Right lung (tissue), 5 donors: ENCODE measurements around the gene PPP2R5D. TPM values are rescaled to one million over a fixed set of nuclear protein-coding genes. Genes with fewer than 3 reads are reported as not detected.
A peak's percentile ranks its signal among the peaks of the same experiment; 100 is the strongest.
"Not testable (repeated sequence)": the region's sequence is repeated elsewhere in the genome, so short reads cannot be mapped to it uniquely, and the experiment has no call there.

Experiments used
- DNase-seq, 2 donors: peaks; one replicate each; pipeline ENCODE4 v3.0.0-alpha.2; 2013
- polyA plus RNA-seq, 5 donors: library from polyadenylated mRNA; unstranded; fragments of 120-200 nt; gene quantifications; one replicate each; pipeline versions ENCODE4 v1.2.1 to v1.2.3, GENCODE V29; 2013; ENCODE audit warnings: inconsistent platforms in 1 of 5, low replicate concordance in 1 of 5; ENCODE audit not compliant: insufficient read length in 5 of 5, insufficient read depth in 1 of 5

The PPP2R5D gene
- polyA plus RNA-seq, 5 donors: 60.3 to 71.3 (median 64.4) TPM

DNA sequence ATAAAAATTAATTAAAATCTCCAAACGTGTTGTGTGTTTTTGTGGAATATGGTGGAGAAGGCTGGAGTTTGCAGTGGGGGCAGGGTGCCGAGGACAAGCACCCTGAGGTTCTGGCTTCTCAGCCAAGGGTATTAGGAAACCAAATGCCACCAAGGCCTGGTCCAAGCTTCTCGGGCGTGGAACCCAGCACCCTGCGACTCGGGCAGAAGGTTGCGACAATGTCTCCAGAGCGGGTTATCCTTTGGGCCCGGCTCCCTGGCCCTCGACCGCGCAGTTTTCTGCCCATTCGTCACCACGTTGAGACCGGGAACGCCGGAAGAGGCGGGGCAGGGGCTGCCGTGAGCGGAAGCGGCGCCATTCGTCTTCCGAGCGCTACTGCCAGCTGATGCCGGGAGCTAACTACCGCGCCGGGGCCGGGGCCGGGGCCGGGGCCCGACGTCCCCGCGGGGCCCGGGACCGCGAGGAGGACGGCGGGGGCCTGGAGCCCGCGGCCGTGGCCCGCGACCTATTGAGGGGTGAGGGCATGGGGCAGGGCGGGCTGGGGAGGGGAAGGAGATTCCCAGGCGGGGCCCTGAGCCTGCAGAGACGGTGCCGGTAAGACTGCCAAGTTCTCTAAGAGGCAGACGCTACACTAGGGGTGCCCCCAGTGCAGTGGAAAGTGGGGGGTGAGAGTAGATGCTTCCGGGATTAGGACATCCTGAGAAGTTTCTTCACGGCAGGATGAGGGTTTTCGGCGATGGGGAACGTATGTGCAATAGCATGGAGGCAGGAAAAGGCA is 37.1 kb downstream of the PPP2R5D start, which contains the start of gene RRP36:
Gene RRP36, plus strand, starts transcription at position 354 of the 778 bp plus-strand sequence. Its CDS starts 32 bp downstream, at position 386.
- peak; percentile 61 to 70 for DNase-seq

DNA sequence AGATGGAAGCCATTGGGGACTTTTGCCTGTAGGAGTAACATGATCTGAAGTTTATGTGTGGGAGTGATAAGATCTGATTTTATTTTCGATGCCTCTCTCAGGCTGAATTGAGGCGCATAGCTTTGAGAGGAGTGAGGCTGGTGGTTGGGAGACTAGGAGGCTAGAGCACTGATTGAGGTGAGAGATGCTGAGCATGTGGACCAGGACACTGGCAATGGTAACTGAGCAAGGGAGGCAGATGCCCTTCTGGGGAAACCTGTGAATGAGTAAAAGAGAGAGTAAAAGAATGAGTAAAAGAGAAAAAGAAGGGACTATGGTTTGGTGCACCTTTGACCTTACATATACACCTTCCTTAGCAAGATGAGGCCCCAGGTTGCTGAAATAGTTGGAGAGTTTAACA is 40.1 kb downstream of the PPP2R5D start:
- DNase-seq: no peak

DNA sequence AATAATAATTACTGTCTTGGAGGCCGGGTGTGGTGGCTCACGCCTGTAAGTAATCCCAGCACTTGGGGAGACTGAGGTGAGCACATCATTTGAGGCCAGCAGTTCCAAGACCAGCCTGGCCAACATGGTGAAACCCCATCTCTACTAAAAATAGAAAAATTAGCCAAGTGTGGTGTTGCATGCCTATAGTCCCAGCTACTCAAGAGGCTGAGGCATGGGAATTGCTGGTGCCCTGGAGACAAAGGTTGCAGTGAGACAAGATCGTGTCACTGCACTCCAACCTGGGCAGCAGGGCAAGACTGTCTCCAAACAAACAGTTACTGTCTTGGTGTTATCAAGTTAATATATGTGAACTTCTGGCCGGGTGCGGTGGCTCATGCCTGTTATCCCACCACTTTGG is 42.0 kb downstream of the PPP2R5D start:
- DNase-seq: no peak

DNA sequence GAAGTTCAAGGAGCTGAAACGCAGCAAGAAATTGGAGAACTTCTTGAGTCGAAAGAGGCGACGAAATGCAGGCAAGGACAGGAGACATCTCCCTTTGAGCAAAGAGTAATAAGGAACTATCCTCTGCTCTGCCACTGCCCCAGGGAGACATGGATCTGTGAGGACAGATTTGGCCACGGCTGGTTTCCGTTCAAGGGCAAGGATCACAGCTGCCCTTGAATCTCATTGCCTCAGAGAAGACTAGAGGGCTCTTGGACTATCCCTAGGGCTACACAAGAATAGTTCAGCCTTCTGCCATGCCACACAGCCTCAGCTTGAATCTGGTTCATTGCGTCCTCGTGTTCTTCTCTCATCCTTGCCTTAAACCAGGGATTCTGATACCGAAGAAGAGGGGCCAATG is 44.8 kb downstream of the PPP2R5D start:
- DNase-seq: no peak

DNA sequence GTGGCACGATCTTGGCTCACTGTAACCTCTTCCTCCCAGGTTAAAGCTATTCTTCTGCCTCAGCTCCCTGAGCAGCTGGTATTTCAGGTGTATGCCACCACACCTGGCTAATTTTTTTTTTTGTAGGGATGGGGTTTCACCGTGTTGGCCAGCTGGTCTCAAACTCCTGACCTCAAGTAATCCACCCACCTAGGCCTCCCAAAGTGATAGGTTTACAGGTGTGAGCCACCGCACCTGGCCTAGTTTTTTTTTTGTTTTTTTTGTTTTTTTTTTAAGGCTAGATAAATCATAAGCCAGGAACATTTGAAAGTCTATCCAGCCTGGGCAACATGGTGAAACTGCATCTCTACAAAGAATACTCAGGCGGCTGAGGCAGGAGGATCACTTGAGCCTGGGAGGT is 48.0 kb downstream of the PPP2R5D start:
- no peak for DNase-seq

DNA sequence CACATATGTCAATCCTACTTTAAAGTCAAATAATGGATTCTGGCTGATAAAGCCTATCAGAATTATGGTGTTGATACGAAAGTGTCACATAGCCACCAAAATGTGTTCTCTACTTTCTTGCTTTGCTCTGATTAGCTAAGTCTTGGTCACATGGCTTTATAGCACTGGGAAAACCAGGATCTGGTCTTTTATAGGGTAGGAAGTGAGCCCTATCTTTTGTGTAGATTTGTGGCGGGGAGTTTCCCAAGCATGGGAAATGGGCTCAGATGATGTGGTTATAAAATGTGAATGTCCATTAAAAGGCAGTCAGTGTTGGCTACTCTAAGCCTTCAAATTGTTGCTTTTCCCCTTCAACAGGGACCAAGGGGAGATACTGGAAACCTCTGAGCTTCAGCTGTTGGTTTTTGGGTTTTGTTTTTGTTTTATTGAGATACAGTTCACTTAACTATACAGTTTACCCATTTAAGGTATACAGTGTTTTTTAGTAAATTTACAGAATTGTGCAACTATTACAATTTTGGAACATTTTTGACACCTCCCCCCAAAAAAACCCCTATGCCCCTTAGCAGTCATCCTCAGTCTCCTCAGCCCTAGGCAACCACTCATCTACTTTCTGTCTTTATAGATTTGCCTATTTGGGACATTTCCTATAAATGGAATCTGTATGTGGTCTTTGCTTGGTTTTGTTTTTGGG is 49.3 kb downstream of the PPP2R5D start:
- DNase-seq: no peak

DNA sequence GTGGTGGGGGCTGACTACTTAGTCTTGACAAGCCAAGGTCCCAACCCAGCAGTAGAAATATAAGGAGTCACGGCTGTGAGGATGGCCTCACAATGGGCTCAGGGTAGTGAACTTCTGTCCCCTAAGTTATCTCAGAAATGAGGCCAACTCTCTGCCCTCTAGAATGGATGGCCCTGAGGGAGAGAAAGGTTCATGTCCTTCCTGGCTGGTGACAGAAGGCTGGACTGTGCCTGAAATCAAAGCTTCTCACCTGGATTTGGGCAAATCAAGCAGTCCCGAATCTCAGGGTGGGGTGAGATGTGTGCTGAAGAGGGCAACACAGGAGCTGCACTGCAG is 49.8 kb downstream of the PPP2R5D start:
- DNase-seq: no peak

DNA sequence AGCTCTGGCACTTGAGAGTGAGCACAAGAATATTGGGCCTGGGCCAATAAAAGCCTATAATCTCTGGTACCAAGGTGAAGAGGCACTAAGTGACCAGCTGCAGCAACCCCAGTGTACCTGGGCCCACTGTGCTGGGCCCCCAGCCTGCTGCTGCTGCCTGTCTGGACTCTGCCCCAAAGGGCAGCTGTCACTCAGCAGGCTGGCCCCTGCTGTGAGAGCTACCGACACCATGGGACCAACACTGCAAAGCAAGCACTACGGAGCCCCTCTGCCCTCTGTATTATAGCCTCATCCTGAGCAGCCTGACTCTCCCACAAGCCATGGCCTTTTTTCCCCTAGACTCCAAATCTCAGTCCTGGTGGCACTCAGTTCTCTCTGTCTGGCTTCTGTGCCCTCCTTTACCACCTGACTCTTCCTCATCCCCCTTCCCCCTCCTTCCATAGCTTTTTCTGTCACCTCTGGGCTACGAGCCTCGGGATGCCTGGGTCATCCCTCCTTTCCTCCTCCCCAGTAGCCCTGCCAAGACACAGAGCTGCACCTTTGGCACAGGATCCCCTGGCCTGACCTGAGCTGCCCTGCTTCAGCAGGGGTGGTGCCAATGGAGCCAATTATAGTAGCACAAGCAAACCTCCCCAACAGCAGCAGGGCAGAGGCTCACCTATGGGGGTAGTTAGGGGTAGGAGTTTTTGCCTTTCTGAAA is 51.3 kb downstream of the PPP2R5D start:
- no peak for DNase-seq

DNA sequence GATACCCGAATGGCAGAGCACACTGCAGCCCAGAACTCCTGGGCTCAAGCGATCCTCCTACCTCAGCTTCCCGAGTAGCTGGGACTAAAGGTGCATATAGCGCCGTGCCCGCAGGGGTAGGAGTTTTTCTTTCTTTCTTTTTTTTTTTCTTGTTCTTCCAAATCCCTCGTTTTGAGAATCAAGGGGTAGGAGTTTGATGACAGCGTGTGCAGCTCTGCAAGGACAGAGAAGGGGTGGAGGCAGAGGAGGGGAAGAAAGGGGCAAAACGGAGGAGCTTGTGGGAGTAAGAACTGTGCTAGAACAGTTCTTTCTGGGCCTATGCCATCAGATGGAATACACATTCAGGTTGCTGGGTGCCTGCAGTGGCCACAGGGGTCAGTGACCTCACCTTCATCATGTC is 52.3 kb downstream of the PPP2R5D start:
- no peak for DNase-seq

DNA sequence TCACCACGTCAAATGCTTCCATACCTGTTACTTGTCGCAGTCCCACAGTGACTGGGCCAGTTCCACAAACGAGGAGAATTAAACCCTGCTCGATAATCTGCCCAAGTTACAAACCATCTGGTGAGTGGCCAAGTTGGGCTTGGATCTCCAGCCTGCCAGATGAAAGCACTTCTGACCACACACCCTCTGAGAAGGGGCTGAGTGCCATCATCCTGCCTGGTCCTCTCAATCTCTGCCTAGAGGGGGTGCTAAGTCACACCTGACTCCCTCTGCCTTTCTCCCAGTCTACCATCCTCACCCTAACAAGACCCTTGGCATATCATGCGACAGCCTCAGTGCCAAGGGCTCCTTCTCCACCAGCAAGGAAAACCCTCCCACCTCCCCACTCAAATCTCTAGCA is 52.8 kb downstream of the PPP2R5D start:
- no peak for DNase-seq

DNA sequence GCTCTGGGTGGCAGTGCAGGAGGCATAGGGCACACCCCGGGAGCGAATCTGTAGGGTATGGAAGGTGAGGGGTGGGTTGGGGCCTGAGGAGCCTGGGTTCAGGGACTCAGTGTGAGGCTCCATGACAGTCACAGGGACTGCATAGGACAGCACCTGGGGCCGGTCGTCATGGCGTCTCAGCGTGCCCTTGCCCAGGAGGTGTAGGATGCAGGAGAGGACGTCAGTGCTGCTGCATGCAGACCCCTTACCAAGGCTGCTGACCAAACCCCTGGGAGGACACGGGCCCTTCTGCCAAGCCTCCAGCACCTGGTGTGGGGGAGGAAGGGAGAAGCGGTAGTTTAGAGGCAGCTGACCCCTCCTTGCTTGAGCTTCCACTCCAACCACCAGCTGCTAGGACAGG is 53.3 kb downstream of the PPP2R5D start:
- DNase-seq: no peak

DNA sequence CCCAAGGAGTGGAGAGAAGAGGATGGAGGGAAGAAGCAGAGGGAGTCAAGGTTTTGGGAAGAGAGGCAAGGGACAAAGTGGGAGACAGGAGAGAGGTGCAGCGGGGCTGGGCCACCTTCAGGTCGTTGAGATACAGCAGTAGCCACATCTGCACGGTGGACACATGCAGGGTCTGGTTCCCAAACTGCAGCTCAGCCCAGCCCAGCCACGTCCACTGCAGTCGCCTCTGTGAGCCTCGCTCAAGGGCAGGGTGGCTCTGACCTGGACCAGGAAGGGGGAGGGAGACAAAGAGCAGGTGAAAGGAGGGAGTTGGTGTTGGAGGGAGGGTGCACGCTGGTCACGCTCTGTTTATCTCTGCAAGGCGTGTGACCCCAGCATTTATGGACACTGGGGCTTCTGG is 54.4 kb downstream of the PPP2R5D start:
- no peak for DNase-seq

DNA sequence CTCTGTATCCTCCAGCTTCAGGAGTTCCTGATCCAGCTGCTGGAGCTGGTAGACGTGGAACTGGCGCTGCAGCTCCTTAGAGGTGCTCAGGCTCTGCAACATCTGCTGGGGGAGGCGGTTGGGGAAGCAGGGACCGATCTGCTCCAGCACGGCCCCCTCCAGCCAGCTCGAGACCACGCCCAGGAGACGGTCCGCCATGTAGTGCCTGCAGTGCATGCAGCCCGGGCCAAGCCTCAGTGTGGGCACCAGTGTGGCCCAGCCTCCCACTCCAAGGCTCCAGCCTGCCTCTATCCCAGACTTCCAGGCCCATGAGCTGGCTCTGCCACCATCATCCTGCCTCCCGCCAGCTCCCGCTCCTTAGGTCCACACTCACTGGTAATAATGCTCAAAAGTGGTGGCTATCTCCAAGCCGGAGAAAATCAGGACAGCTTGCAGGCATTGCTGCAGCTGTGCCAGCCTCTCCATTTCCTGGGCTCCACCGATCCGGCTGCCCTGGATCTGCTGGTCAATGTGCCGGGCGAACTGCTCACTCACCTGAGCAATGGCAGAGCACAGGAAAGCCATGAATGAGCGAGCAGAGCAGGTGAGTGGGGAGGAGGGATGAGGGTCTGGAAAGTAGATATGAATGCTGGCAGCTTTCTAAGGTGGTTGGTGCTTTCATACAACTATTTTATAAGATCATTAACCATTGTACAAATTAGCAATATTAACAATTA is 56.3 kb downstream of the PPP2R5D start:
- DNase-seq: no peak

DNA sequence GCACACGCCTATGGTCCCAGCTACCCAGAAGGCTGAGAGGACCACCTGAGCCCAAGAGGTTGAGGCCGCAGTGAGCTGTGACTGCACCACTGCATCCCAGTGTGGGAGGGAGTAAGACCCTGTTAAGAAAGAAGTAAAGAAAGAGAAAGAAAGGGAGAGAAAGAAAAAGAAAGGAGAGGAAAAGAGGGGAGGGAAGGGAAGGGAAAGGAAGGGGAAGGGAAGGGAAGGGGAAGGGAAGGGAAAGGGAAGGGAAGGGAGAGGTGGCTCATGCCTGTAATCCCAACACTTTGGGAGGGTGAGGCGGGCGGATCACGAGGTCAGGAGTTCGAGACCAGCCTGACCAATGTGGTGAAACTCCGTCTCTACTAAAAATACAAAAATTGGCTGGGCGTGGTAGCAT is 57.1 kb downstream of the PPP2R5D start:
- DNase-seq: not testable (repeated sequence)

DNA sequence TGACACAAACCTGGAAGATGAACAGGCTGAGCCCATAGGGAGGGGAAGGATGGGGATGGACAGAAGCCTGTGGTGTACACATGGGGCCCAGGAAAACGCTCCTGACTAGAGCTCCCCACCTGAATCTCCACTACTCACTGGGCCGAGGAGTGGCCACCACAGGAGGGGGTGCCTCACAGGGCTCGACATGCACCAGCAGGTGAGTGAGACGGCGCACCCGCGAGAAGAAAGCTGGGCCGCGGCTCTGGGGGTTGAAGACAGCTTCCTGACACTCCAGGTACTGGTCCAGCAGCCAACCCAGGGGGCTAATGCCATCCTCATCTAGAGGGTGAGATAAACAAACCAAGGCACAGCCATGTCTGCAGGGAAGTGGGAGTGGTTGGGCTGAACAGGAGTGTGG is 58.9 kb downstream of the PPP2R5D start:
- DNase-seq: no peak

DNA sequence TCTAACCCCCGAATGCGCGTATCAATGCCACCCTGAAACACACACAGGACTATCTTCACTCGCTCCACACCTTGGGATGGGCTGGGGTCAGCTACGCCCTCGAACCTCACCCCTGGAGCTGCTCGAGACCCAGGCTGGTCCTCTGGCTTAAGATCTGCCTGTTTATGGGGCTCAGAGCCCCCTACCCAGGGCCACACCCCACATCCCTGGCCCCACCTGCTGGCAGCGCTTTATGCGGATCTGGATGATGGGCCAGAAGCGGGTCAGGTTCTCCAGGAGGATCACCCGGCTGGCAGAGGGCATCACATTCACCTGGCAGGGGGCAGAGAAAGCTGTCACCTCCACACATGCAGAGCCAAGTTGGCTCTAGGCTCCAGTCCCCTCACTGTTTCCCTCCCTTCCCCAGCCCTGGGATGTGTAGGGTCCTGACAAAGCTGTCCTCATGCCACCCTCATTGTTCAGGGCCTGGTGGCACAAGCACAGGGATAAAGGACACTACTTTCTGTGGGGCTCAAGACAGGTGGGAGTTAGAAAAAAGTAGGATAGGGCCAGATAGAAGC is 61.1 kb downstream of the PPP2R5D start:
- no peak for DNase-seq

DNA sequence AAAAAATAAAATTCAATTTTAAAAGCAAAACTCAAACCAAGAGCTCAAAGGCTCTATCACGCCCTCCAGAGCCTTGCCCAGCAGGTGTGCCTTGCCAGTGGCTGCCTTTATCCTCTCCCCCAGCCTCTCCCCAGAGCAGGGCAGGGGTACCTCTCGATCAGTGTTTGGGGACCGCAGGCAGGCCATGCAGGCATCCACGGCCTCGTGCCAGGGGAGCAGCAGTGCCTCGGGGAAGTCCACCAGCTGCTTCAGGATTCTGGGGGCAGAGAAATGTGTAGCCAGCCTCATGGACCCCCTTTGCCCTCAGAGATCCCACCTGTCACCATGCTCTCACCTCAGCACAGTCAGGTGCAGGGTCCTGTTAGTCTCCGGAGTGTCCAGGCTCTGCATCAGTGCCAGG is 63.6 kb downstream of the PPP2R5D start:
- no peak for DNase-seq

DNA sequence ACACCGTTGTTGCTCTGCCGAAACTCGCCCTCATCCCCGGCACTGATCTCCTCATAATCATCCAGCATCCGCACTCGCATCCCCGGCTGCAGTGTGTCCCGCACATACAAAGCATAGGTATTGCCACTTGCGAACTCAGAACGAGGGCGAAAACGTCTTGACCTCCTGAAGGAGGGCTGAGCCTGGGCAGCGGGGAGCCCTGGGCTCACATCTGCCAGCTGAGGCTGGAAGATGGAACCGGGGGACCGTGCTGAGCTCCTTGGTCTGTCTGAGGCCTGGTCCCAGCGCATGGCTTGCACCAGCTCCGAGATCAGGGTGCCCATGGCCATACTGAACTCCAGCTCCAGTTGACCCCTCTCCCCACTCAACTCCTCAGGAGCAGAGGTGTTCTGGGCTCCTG is 66.6 kb downstream of the PPP2R5D start:
- no peak for DNase-seq

DNA sequence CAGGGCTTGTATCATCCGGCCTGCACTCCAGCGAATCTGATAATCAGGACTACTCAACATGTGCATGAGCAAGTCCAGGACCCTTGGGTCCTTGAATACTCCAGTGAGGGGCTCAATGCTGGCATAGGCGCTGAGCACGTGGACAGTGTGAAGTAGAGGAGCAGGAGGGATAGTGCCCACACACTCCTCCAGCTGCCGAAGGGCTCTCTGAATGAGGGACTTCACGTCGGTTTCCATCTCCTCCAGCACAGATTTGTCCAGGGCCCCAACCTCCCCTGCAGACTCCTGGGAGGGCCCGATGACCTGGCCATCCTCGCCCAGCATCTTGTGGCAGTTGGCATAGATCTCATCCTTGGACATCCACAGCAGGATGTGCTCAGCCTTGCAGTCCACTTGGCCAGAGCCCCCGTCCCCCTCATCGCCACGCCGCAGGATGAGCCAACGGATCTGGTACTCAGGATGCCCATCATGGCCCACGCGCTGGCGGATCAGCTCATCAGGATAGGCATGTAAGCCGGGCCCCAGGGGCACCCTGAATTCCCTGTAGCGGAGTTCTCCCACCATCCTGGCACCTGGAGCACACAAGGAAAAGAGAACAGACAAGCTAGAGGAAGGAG is 68.0 kb downstream of the PPP2R5D start:
- no peak for DNase-seq

DNA sequence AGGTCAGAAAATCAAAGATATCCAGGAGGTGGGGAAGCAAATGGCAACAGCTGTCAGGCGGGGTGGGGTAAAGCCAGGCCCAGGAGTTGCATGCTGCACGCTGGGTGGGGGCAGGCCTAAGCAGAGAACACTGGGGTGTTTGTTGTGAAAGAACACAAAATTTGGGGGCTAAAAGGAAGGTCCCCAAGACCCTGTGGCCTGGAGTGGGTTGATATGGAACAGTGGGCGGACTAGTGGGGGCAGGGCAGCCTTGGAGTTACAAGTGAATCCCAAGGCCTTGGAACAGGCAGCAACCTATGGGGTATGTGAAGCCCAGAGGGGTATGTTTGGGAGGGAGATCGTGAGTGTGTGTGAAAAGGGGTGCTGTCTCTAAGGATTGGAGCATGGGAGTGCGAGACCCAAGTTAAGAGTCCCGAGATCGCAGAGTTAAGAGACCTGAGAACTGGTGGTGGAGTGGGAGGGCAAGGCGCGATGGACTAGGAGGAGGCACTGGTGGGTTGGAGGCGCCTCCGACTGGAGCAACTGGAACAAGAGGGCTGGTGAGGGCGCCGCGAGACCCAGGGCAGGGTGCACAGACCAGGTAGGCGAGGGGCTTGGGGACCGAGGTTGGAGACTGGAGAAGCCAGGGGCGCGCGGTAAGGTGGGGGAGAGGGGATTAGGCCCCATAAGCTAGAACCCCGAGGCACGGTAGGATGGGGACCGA is 68.6 kb downstream of the PPP2R5D start:
- no peak for DNase-seq
